Testis (tissue), 2 donors: ENCODE data around the gene NHEJ1.

ENCODE experiments used
- POLR2A ChIP-seq: fragments of 450-650 bp; IDR thresholded peaks from one replicate; pipeline ENCODE4 v1.6.1; 2017; ENCODE audit warnings: antibody characterized with exemption, mild to moderate bottlenecking, moderate library complexity
- TF ChIP-seq, protein P1 (sequence below), 3 experiments: fragments of 450-650 bp in 2 of 3; fragments of 200-600 bp in 1 of 3; sonication (generic) in 1 of 3; IDR thresholded peaks; one replicate each; pipeline ENCODE4 v1.5.1; 2016 to 2019; ENCODE audit warnings: antibody characterized with exemption in 3 of 3, mild to moderate bottlenecking in 2 of 3, moderate library complexity in 1 of 3

DNA sequence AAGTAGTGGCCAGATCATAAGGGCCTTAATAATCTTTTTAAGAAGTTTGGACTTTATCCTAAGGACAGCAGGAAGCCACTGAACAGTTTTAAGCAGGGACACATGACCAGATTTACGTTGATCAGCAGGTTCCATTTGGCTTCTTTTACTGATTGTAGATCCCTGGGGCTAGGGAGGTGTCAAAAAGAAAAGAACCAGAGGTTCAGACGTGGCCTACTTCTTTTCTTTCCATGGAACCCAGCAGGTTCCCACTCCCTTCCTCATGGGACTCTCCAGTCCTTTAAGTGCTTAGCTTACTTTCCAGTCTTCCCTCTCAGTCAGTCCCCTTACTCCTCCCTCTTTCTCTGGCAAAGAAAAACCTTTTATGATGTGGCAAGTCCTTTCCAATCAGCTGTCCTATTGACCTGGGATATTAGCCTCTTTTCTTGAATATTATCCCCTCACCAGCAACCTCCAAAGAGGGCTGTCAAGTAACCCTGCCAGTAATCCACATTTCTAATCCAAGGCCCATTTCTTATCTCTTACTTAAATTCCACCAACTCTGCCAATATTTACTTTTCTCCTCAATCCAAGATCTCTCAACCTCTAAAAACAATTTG, 33.5 kb downstream of the NHEJ1 start:
- TF ChIP-seq, protein P1, sequence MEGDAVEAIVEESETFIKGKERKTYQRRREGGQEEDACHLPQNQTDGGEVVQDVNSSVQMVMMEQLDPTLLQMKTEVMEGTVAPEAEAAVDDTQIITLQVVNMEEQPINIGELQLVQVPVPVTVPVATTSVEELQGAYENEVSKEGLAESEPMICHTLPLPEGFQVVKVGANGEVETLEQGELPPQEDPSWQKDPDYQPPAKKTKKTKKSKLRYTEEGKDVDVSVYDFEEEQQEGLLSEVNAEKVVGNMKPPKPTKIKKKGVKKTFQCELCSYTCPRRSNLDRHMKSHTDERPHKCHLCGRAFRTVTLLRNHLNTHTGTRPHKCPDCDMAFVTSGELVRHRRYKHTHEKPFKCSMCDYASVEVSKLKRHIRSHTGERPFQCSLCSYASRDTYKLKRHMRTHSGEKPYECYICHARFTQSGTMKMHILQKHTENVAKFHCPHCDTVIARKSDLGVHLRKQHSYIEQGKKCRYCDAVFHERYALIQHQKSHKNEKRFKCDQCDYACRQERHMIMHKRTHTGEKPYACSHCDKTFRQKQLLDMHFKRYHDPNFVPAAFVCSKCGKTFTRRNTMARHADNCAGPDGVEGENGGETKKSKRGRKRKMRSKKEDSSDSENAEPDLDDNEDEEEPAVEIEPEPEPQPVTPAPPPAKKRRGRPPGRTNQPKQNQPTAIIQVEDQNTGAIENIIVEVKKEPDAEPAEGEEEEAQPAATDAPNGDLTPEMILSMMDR (IDR thresholded peaks at IDR 0.05): no peak
- TF ChIP-seq POLR2A: no peak
